Right ventricle myocardium superior (tissue), 1 donor: ENCODE results near the gene INSL3. TPM values are rescaled to one million over a fixed set of nuclear protein-coding genes. Genes with fewer than 3 reads are reported as not detected.

Experiments
- ATAC-seq: fragments of 200-7000 bp; cut with Tn5 transposase; one replicate; pipeline ENCODE4 v1.9.1; 2020; ENCODE audit warnings: mild to moderate bottlenecking; ENCODE audit not compliant: poor library complexity
- DNase-seq: peaks from one replicate; pipeline ENCODE4 v3.0.0-alpha.2; 2020
- intact Hi-C: fragments of 100-400 bp; cut with DNase I; formaldehyde crosslinking; loops from one replicate; pipeline ENCODE4 v1.11.2; 2022
- total RNA-seq: library from RNA; stranded (reverse); fragmentation: NEBNext Ultra II Directional; extraction: Animal tissue kit (Norgen Biotek cat#: 25700); gene quantifications from one replicate; pipeline ENCODE4 v1.2.1, GENCODE V29; 2021
- donor health status: DM: no; HTN: yes; CAD: no; lungs with severe emphysema.

Gene INSL3
- total RNA-seq, 1 donor from 2014 or later = not detected

GRCh38 chr19:17848595-17849292 lies 27.4 kb upstream of the INSL3 start:
- ATAC-seq (no peak), DNase-seq (no peak)
- intact Hi-C loops = no loop called here

DNA sequence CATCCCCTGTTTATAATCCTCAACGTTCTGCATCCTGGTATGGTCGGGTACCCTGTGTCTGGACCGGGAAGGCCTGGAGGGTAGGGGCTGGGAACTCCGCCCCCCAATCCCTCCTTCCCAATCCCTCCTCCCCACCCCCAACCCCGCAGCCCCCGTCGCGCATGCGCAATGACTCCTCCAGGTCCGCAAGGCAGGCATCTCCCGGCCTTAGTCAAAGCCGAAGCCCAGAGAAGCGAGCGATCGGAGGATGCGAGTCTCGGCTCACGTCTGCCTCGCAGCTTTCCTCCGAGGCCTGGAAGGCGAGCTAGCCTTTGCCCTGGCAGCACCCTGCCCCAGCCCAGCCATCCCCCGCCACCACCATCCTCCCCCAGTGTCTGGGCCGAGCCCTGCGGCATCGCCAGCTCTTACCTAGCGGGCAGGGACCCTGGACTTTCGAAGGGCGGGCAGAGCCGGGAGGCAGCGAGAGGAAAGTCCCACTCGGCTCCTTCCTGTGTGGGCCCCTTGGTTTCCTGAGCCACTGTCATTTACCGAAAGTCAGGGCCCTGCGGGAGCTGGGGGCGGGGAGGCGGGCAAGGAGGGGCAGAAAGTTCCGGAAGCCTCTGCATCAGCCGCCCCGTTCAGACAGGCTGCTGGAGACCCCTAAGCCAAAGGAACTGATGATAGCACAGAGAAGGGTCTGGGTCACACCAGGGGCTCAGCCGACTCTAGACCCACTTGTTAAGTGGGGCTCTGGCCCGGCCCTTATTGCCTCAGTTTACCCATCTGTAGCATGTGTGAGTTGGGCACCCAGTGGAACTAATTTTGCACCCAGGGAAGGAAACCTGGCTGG lies 26.4 kb upstream of the INSL3 start, which contains the start of gene JAK3:
Gene JAK3 (minus strand): TSS at position 445 of the 829 bp plus-strand sequence. CDS start 3,565 bp downstream, outside the sequence.
- ATAC-seq (peak; percentile 77), DNase-seq (peak; percentile 74)
- intact Hi-C loops = no loop called here

GRCh38 chr19:17846146-17846545 lies 24.8 kb upstream of the INSL3 start:
- ATAC-seq (no peak), DNase-seq (no peak)
- intact Hi-C loops = no loop called here

DNA sequence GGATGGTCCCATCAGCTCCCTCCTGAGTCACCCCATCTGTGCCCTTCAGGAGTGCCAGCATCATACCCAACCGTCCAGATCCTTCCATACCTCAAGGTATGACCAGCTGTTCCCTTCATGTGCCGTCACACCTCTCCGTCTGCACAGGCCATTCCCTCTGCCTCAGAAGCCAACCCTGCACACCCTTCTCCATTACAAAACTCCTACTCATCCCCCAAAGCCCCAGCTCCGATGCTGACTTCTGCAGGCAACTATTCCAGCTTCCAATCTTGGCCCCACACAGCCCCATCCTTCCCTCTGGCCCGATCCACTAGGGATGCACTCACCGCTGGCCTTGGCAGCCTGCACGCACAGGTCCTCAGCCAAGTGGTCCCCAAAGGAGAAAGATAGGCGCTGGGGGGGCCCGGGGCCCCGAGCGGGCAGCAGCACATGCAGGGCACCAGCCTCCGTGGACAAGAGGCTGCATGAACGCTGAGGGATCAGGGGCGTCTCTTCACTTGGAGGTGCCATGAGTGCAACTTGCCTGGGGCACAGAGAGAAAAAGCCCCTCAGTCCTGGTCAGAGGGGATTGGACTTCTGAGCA lies 22.7 kb upstream of the INSL3 start:
- ATAC-seq = no peak
- intact Hi-C loops = no loop called here
- no peak for DNase-seq

GRCh38 chr19:17843292-17843827 lies 22.0 kb upstream of the INSL3 start:
- no peak for DNase-seq
- intact Hi-C loops = no loop called here
- ATAC-seq = no peak

GRCh38 chr19:17842663-17843291 lies 21.5 kb upstream of the INSL3 start:
- intact Hi-C loops = no loop called here
- DNase-seq (no peak), ATAC-seq (no peak)

- DNase-seq (peak; percentile 80), ATAC-seq (peak; percentile 89)
- intact Hi-C loops = no loop called here
Observed at GRCh38 chr19:17841810-17842662, 20.7 kb upstream of the INSL3 start.

DNA sequence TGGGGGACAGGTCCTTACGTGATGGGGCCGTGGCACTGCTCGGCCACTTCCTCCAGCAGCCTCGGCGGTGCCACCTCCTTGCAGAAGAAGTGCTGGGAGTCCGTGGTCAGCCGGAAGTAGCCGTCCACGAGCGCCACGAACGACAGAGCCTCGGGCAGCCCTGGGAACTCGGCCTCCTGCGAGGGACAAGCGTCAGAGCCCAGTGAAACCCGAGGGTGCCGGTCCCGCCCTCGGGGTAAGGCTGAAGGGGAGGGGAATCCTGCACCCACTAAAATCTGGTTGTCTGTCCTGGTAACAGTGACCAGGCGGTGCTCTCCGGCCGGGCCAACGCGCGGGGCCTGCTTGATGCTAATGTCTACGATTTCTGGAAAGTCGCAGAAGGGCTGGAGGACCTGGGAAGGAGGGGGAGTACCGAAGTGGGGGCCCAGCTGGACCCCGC lies 20.1 kb upstream of the INSL3 start:
- peak; percentile 16 for ATAC-seq
- intact Hi-C loops = no loop called here
- DNase-seq = no peak

DNA sequence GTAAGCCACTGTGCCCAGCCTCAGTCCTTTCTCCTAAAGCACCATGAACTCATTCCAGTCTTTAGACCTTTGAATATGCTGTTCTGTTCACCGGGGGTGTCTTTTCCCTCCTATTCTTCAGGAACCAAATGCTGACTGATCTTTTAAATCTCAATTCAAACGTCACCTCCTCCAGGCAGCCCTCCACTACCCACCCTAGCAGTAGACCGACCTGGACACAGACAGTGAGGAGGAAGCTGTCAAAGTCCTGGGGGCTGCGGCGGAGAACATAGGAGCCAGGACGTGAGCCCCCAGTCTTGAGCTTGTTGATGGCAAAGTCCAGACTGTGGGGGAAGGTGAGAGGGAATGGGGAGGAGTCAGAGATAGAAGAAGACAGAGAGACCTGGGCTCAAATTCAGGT lies 18.7 kb upstream of the INSL3 start:
- DNase-seq (no peak), ATAC-seq (no peak)
- intact Hi-C loops = no loop called here

- intact Hi-C loops = no loop called here
- ATAC-seq (no peak), DNase-seq (no peak)
Observed at GRCh38 chr19:17837972-17838371, 16.7 kb upstream of the INSL3 start.

DNA sequence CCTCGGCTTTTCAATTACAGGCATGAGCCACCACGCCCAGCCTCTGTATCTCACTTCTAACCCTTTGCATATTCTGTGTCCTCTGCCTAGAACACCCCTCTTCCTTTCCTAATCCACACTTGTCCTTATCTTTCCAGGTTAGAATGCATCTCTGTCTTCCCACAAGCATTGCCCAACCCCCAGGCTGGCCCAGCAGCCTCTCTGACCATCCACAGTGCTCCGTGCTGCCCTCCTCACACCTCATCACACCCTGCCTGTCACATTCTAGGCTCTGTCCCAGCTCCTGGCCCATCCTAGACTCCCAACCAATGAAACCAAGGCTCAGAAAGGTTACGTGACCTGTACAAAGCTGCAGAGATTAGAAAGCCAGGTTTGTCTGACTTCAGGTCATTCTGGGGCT lies 15.2 kb upstream of the INSL3 start:
- no peak for ATAC-seq
- intact Hi-C loops = no loop called here
- DNase-seq = no peak

- intact Hi-C loops = no loop called here
- DNase-seq (no peak), ATAC-seq (no peak)
Observed at GRCh38 chr19:17835182-17836006, 14.1 kb upstream of the INSL3 start.

DNA sequence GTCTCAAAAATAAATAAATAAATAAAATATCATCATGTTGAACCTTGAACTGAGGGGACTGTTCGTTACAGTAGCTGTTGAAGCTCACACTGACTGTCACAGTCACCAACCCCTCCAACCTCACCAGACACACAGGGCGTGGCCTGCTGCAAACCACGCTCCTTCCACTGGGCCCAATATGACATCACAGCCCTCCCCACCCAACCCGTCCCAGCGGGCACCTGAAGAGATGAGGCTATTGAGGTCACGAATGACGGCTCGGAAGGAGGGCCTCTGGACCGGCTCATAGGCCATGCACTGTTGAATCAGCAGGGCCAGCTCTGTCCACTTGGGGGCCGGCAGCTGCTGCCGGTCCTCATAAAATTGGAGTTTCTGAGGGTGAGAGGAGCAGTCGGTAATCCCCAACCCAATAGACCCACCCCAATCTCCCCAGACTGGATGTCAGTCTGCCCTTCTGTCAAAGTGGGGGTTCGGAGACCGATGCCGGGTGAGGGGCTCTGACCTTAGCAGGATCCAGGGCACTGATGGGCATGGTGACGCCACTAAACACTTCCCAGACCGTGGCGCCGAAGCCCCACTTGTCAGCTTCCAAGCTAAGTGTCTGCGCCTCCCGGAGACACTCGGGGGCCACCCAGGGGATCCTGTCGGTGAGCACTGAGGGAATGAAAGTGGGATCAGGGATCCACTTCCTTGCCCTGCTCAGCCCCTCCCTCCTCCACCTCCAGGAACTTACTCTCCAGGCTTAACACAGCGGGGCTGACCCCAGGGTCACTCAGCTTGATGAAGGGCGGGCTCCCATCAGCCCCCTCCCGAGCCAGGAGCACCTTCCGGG lies 13.2 kb upstream of the INSL3 start:
- ATAC-seq (no peak), DNase-seq (no peak)
- intact Hi-C loops = no loop called here

DNA sequence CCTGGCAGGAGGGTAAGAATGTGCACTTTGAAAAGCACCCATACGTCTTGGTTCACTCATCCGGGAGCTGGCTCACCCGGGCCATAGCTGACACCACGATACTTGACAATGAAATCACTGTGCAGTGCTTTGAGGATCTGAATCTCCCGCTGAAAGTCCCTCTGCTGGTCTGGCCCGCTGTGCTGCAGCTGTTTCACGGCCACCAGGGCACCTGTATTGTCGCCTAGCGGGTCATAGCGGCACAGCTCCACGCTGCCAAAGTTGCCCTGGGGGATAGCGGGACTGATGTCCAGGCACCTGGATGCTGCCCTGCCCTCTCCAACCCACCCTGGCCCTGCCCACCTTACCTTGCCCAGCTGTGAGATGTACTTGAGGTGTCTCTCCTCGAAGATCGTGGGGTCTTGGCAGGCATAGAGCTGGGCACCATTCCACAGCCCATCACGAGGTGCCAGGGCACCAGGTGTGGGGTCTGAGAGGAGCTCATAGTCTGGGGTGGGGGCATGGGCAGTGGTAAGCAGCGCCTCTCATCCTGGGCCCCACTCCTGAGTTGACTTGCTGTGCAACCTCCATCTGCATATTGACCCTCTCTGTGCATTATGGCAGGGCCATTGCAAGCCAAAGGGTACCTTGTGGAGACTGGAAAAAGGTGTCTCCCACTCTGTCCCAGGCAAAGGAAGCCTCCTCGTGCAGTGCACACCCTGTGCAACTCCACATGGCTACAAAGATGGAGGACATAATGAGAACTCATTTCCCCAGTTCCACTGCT lies 11.3 kb upstream of the INSL3 start:
- ATAC-seq = no peak
- DNase-seq = no peak
- intact Hi-C loops = no loop called here

GRCh38 chr19:17831419-17831888 lies 10.1 kb upstream of the INSL3 start:
- ATAC-seq (no peak), DNase-seq (no peak)
- intact Hi-C loops = no loop called here
